ENCODE measurements around the gene PIH1D2.
"Not testable (repeated sequence)": the region's sequence is repeated elsewhere in the genome, so short reads cannot be mapped to it uniquely, and the experiment has no call there.

Gene PIH1D2

GRCh38 chr11:112050721-112051120, 23.1 kb downstream of the PIH1D2 start:
- no peak for DNase-seq

- no peak for DNase-seq
These were observed 24.0 kb downstream of the PIH1D2 start for GRCh38 chr11:112049777-112050176.

DNA sequence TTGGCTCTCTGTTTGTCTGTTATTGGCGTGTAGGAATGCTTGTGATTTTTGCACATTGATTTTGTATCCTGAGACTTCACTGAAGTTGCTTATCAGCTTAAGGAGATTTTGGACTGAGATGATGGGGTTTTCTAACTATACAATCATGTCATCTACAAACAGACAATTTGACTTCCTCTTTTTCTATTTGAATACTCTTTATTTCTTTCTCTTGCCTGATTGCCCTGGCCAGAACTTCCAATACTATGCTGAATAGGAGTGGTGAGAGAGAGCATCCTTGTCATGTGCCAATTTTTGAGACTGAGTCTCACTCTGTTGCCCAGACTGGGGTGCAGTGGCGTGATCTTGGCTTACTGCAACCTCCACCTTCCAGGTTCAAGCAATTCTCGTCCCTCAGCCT, 25.6 kb downstream of the PIH1D2 start:
- not testable (repeated sequence) for DNase-seq

DNA sequence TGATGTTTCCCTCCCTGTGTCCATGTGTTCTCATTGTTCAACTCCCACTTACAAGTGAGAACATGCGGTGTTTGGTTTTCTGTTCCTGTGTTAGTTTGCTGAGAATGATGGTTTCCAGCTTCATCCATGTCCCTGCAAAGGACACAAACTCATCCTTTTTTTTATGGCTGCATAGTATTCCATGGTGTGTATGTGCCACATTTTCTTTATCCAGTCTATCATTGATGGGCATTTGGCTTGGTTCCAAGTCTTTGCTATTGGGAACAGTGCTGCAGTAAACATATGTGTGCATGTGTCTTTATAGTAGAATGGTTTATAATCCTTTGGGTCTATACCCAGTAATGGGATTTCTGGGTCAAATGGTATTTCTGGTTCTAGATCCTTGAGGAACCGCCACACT, 27.2 kb downstream of the PIH1D2 start:
- DNase-seq = not testable (repeated sequence)

- DNase-seq = no peak
These were observed 28.9 kb downstream of the PIH1D2 start for GRCh38 chr11:112044961-112045360.

- no peak for DNase-seq
These were observed 30.9 kb downstream of the PIH1D2 start for GRCh38 chr11:112042961-112043304.

GRCh38 chr11:112042161-112042960, 31.5 kb downstream of the PIH1D2 start:
- DNase-seq = no peak

DNA sequence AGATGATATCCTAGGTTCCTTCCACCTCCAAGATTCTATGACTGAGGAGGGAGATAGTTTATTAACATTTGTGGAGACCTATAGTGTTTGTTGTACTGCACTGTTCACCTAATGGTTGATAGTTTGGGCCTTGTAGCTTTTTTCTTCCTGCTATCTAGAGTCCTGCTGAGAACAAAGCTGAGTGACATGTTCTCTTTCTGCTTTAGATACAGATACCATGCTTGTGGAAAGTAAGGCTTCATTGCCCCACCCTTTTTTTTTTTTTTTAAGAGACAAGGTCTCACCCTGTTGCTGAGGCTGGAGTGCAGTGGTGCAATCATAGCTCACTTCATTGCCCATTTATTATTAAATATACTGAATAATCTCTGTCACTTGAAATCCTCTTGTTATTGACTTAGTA, 36.3 kb downstream of the PIH1D2 start:
- DNase-seq = no peak

DNA sequence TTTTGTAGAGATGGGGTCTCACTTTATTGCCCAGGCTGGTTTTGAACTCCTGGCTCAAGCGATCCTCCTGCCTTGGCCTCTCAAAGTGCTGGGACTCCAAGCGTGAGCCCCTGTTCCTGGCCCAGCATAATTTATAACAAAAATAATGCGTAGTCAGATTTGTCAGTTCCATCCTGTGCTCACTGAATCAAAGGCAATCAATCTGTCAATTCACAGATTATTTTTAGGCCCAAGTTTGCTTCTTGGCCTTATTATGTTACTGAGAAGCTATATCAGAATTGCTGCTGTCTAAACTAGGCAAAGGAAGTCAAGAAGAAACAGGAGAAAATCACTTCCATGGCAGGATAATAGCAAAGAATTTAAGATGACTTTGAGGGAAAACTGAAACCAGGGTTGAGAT, 39.9 kb downstream of the PIH1D2 start:
- DNase-seq = no peak

- no peak for DNase-seq
These were observed 44.4 kb downstream of the PIH1D2 start for GRCh38 chr11:112029460-112029859.

- not testable (repeated sequence) for DNase-seq
These were observed 46.9 kb downstream of the PIH1D2 start for GRCh38 chr11:112026784-112027410.

DNA sequence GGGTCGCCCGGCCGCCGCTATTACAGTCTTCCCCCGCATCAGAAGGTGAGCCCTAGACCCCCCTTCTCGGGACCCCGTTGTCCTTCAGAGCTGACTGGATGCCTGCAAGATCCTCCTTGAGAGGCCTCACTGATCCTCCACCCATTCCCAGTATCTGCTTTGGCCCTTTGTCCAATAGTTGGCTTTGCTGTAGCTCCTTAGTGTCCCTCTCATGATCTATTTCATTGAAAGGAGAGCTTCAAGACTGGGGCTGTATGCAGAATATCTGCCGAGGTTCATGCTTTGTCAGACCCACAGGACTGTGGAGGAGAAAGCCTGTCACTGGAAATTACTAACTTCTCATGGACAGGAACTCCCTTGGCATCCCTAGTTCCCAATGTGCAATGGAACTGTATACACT, 48.1 kb downstream of the PIH1D2 start:
- DNase-seq = no peak

DNA sequence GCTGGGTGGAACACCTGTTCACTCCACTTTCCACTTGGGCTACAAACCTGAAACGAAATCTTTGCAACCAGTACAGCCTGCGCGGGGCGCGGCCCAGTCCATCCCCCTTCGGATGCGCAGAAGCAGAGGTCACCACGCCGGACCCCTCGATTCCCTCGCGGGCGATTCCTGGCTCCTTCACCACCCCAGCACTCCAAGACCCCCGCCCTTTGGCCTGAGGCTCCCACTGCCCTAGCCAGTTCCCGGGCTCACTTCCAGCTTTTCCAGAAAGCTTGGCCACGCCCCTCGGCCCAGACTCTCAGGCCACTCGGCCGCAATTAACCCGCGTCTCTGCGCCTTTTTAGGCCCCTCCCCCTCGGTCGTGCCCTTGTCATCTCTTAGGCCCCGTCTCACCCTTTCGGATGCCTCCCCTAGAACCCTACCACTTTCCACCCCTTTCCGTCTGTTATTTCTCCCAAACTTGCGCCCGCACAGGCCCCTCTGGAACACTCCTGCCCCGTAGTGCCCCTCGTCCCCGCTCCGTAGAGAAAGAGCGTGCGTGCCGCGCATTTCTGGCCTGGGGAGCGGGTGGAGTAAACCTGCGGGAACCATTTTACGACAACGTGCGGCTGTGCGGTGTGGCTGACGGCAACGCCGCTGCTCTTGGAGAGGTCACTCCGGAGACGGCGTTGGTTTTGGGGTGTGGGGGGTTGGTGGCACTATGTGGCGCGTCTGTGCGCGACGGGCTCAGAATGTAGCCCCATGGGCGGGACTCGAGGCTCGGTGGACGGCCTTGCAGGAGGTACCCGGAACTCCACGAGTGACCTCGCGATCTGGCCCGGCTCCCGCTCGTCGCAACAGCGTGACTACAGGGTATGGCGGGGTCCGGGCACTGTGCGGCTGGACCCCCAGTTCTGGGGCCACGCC, 48.8 kb downstream of the PIH1D2 start, which contains the start of gene DLAT:
DLAT (plus strand) TSS at position 636 of the 906 bp plus-strand sequence; CDS start at position 701, 65 bp downstream.
- DNase-seq = peak; percentile 83

- no peak for DNase-seq
These were observed 49.5 kb downstream of the PIH1D2 start for GRCh38 chr11:112024178-112024772.

DNA sequence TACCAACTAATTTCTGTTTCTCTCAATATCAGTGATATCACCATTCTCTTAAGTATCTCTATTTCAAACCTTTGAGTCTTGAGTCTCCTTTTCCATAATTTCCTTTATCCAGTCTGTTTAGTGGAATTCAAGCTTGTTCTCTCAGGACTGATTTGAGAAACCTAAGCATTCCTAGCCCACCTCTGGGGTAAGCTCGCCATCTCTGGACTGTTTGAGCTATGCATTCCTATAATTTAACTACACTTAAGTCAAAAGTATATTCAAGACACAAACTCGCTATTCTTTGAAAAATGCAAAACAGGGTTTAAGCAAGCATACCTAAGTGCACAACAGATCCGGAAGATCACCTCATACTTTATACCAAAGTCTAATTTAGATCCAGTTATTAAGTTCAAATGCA, 50.7 kb downstream of the PIH1D2 start:
- no peak for DNase-seq

- DNase-seq = no peak
These were observed 54.8 kb downstream of the PIH1D2 start for GRCh38 chr11:112019066-112019465.

Data from CD4-positive, alpha-beta T cell treated with Interleukin-15 for 1 hour (primary cell).